NCI-H510A treated with DMSO at 0.1 percent for 48 hours (cell line): ENCODE results near the gene DNAH6.
"Not testable (repeated sequence)": the region's sequence is repeated elsewhere in the genome, so short reads cannot be mapped to it uniquely, and the experiment has no call there.

Experiments
- DNase-seq: peaks from one replicate; lab custom pipeline; 2025; lab: John Stamatoyannopoulos, UW

DNAH6 gene

GRCh38 chr2:84841577-84841976 lies 325.3 kb downstream of the DNAH6 start:
- no peak for DNase-seq

GRCh38 chr2:84844141-84844540 lies 327.8 kb downstream of the DNAH6 start:
- DNase-seq: no peak

GRCh38 chr2:84846041-84846663 lies 329.9 kb downstream of the DNAH6 start:
- DNase-seq: no peak

GRCh38 chr2:84846741-84847142 lies 330.4 kb downstream of the DNAH6 start:
- no peak for DNase-seq

- no peak for DNase-seq
Measured at GRCh38 chr2:84847326-84848050, 331.2 kb downstream of the DNAH6 start.

- no peak for DNase-seq
Measured at GRCh38 chr2:84849271-84849952, 333.1 kb downstream of the DNAH6 start.

GRCh38 chr2:84850471-84850870 lies 334.2 kb downstream of the DNAH6 start:
- DNase-seq: no peak

GRCh38 chr2:84851876-84852275 lies 335.6 kb downstream of the DNAH6 start:
- DNase-seq: no peak

GRCh38 chr2:84854850-84855249 lies 338.6 kb downstream of the DNAH6 start:
- no peak for DNase-seq

- DNase-seq: no peak
Measured at GRCh38 chr2:84855731-84856130, 339.4 kb downstream of the DNAH6 start.

- DNase-seq: no peak
Measured at GRCh38 chr2:84856787-84857186, 340.5 kb downstream of the DNAH6 start.

GRCh38 chr2:84857566-84857965 lies 341.3 kb downstream of the DNAH6 start:
- DNase-seq: no peak

GRCh38 chr2:84858123-84858522 lies 341.8 kb downstream of the DNAH6 start:
- no peak for DNase-seq

- no peak for DNase-seq
Measured at GRCh38 chr2:84858937-84859336, 342.6 kb downstream of the DNAH6 start.

- no peak for DNase-seq
Measured at GRCh38 chr2:84861539-84861938, 345.2 kb downstream of the DNAH6 start.

- DNase-seq: no peak
Measured at GRCh38 chr2:84862006-84862405, 345.7 kb downstream of the DNAH6 start.

GRCh38 chr2:84865181-84865783 lies 349.0 kb downstream of the DNAH6 start:
- DNase-seq: no peak

GRCh38 chr2:84866122-84866521 lies 349.8 kb downstream of the DNAH6 start:
- DNase-seq: no peak

- not testable (repeated sequence) for DNase-seq
Measured at GRCh38 chr2:84868327-84868726, 352.0 kb downstream of the DNAH6 start.
